HEK293 (cell line): Measurements from ENCODE around the gene PRPF19.

ENCODE experiments used
- BCL11A ChIP-seq: fragments of 450-650 bp; formaldehyde crosslinking; IDR thresholded peaks from 2 replicates; pipeline ENCODE4 v1.5.1; 2016; ENCODE audit warnings: low read depth, missing biosample characterization, missing genetic modification characterization
- CTCF ChIP-seq: fragments of 450-650 bp; formaldehyde crosslinking; IDR thresholded peaks from 2 replicates; pipeline ENCODE4 v1.5.1; 2016; ENCODE audit warnings: missing biosample characterization, missing genetic modification characterization
- HOXA7 ChIP-seq: sonication (generic); formaldehyde crosslinking; IDR thresholded peaks from 2 replicates; pipeline ENCODE4 v1.8.1; 2022; ENCODE audit warnings: missing genetic modification reagents, borderline replicate concordance
- MEIS1 ChIP-seq: sonication (generic); formaldehyde crosslinking; IDR thresholded peaks from 2 replicates; pipeline ENCODE4 v1.8.1; 2022; ENCODE audit warnings: missing genetic modification reagents, mild to moderate bottlenecking, borderline replicate concordance
- RBAK ChIP-seq: fragments of 450-650 bp; formaldehyde crosslinking; IDR thresholded peaks from 2 replicates; pipeline ENCODE4 v1.5.1; 2016; ENCODE audit warnings: missing biosample characterization, missing genetic modification characterization
- ZNF140 ChIP-seq: fragments of 450-650 bp; formaldehyde crosslinking; IDR thresholded peaks from 2 replicates; pipeline ENCODE4 v1.5.1; 2016; ENCODE audit warnings: missing biosample characterization, missing genetic modification characterization
- ZNF169 ChIP-seq: fragments of 450-650 bp; formaldehyde crosslinking; IDR thresholded peaks from 2 replicates; pipeline ENCODE4 v1.5.1; 2016; ENCODE audit warnings: missing biosample characterization, missing genetic modification characterization
- ZNF266 ChIP-seq: fragments of 450-650 bp; formaldehyde crosslinking; IDR thresholded peaks from 2 replicates; pipeline ENCODE4 v1.5.1; 2016; ENCODE audit warnings: missing biosample characterization, missing genetic modification characterization, low read depth
- ZNF394 ChIP-seq: fragments of 450-650 bp; formaldehyde crosslinking; IDR thresholded peaks from 2 replicates; pipeline ENCODE4 v1.5.1; 2016; ENCODE audit warnings: missing biosample characterization, missing genetic modification characterization, mild to moderate bottlenecking, moderate library complexity, borderline replicate concordance
- ZNF610 ChIP-seq: fragments of 450-650 bp; formaldehyde crosslinking; IDR thresholded peaks from 2 replicates; pipeline ENCODE4 v1.5.1; 2016; ENCODE audit warnings: missing biosample characterization, missing genetic modification characterization, borderline replicate concordance
- ZNF785 ChIP-seq: fragments of 450-650 bp; formaldehyde crosslinking; IDR thresholded peaks from 2 replicates; pipeline ENCODE4 v1.5.1; 2016; ENCODE audit warnings: missing biosample characterization, missing genetic modification characterization
- ZNF843 ChIP-seq: fragments of 450-650 bp; formaldehyde crosslinking; IDR thresholded peaks from 2 replicates; pipeline ENCODE4 v1.5.1; 2016; ENCODE audit warnings: missing biosample characterization, missing genetic modification characterization
- TF ChIP-seq, protein P1 (sequence below): fragments of 450-650 bp; formaldehyde crosslinking; IDR thresholded peaks from 2 replicates; pipeline ENCODE4 v1.5.1; 2016; ENCODE audit warnings: missing biosample characterization, missing genetic modification characterization
- TF ChIP-seq, protein P2 (sequence below): fragments of 450-650 bp; formaldehyde crosslinking; optimal IDR thresholded peaks from 2 replicates; pipeline ENCODE3; 2016; ENCODE audit warnings: missing biosample characterization, mild to moderate bottlenecking, missing genetic modification characterization

DNA sequence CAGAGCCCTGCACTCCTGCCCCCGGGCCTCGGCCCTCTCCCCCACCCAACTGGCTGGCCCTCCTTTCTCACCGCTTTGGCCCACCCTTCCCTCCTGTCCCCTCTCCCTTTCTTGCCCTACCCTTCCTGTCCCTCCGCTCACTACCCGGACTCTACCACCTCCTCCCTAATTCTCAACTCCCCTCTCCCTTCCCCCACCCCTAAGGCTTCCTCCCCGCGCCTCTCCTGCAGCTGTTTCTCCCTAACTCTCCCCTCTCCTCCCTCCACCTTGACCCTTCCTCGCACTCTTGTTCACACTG lies 45.2 kb upstream of the PRPF19 start:
- TF ChIP-seq CTCF (tag by site-specific recombination) = no peak
- TF ChIP-seq ZNF394 = no peak
- TF ChIP-seq ZNF610 (tag by site-specific recombination) = no peak
- no peak for TF ChIP-seq ZNF140 (tag by site-specific recombination)
- no peak for TF ChIP-seq ZNF266 (tag by site-specific recombination)
- TF ChIP-seq HOXA7 = no peak
- no peak for TF ChIP-seq ZNF785
- TF ChIP-seq BCL11A (tag by site-specific recombination) = no peak
- TF ChIP-seq, protein P1, sequence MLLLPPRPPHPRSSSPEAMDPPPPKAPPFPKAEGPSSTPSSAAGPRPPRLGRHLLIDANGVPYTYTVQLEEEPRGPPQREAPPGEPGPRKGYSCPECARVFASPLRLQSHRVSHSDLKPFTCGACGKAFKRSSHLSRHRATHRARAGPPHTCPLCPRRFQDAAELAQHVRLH (tag by site-specific recombination) = no peak
- no peak for TF ChIP-seq RBAK (tag by site-specific recombination)
- no peak for TF ChIP-seq ZNF843
- no peak for TF ChIP-seq ZNF169 (tag by site-specific recombination)
- TF ChIP-seq, protein P2, sequence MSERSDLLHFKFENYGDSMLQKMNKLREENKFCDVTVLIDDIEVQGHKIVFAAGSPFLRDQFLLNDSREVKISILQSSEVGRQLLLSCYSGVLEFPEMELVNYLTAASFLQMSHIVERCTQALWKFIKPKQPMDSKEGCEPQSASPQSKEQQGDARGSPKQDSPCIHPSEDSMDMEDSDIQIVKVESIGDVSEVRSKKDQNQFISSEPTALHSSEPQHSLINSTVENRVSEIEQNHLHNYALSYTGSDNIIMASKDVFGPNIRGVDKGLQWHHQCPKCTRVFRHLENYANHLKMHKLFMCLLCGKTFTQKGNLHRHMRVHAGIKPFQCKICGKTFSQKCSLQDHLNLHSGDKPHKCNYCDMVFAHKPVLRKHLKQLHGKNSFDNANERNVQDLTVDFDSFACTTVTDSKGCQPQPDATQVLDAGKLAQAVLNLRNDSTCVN (tag by site-specific recombination) = no peak
- TF ChIP-seq MEIS1 (CRISPR knock-in tag) = no peak
